ENCODE data around the gene UNKL.

Gene UNKL

DNA sequence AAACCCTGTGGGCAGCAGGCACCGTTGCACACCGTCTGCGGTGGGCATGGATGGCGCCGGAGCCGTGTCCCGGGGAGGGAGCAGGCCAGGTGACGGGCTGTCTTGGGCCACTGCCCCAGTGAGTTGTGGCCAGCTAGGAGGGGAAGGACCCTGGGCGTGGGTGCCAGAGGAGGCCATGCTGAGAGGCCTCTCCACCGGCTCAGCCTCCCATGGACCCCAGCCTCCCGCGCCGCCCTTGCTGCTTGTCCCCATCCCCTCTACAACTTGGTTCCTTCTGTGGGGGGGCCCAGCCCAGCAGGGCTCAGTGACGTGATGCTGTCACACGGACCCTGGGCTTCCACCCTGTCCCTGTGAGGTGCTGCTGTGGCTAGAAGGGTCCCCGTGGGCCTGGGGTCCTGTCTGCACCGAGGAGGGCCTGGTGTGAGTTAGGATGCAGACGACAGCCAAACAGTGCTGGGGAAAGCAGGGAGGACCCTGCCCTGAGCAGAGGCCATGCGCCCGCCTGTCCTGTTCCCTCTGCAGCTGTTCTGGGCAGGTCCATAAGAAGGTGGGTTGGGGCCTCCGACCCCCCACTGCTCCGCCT is 93.8 kb downstream of the UNKL start:
- no peak for DNase-seq

DNA sequence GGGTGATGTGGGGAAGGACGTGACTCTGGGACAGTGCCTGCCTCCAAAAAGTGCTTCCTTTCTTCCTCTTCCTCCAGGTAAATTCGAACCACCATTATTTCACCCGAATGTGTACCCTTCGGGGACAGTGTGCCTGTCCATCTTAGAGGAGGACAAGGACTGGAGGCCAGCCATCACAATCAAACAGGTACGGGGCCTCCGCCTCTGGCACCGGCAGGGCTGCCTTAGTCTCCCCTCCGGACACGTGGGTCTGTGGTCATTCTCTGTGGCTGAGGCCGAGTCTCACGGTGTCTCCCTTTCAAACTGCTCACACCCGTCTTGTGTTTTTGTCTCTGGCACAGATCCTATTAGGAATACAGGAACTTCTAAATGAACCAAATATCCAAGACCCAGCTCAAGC is 94.4 kb downstream of the UNKL start:
- no peak for DNase-seq

DNA sequence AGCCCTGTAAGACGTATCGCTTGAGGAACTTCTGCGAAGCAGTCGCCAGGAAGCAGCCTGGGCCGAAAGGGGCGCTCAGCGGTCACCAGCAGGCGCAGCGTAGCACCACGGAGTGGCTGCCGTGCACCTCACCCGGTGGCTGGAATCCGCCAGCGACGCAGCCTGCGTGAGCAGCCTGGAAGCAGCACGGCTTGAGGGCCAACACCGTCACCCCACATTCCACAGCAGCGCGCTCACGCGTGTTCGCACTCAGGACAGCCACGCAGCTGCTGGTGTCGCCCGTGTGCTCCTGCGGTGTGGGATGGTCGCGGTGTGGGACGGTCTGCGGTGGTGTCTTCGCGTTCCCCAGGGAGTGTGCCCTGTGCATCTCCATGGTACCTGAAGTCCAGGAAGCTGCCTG is 95.5 kb downstream of the UNKL start:
- DNase-seq: no peak

DNA sequence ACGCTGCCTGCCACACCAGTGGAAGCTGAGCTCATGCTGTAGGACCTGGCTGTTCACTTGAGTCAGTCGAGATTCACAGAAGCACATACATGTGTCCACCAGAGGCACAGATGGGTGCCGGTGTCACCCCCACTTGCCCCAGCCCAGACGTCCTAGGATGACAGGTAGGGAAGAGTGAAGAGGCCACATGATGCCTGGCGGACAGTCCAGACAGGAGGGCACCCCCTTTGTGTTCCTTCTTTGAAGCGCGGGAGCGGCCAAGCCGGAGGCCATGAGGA is 96.3 kb downstream of the UNKL start:
- DNase-seq: no peak

DNA sequence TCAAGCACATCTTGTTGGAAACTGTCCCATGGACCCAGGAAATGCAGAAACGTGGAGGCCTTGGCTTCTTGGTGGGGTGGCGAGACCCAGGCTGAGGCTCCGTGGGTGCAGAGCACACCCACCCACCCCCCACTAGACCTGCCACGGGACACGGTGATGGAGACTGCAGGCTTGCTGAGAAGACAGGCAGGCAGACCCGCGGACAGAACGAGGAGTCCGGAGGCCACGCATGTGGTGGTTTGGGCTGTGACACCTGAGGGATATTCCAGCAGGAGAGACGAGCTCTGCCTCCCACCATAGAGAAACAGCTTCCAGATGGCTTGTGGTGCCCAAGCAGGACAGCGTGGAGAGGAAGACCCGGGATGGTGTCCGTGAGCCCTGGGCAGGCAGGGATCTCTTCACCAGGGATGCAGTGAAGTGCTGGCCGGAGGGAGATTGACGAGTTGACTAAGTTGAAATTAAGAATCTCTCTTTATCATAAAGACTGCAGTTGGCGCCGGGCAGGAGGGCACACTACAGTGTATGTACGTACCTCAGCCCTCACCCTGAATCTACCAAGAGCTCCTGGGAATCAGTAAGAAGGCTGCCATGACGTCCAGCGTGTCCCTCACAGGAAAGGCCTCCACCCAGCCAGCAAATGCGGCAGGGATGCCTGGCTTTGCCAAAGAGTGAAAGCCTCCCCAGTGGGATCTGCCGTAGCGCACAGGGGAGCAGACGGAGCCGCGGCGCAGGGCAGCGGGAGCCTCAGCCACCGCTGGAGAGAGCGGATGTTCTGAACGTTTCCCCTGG is 96.8 kb downstream of the UNKL start:
- no peak for DNase-seq

DNA sequence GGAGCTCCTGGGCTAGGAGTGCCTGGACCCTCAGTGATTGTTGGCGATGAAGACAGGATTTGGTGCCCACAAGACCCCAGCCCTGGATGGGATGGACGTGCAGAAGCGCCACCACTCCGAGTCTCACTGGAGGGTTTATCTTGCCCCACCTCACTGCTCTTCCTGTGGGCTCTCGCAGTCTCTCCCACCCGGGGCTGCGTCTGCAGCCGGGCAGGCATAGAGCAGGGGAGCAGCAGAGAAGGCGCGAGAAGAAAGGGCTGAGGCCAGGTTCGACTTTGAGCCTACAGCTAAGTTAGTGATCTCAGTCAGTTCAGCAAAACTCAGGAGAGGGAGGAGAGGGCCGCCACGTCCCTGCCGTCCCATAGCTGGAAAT is 98.5 kb downstream of the UNKL start:
- no peak for DNase-seq

DNA sequence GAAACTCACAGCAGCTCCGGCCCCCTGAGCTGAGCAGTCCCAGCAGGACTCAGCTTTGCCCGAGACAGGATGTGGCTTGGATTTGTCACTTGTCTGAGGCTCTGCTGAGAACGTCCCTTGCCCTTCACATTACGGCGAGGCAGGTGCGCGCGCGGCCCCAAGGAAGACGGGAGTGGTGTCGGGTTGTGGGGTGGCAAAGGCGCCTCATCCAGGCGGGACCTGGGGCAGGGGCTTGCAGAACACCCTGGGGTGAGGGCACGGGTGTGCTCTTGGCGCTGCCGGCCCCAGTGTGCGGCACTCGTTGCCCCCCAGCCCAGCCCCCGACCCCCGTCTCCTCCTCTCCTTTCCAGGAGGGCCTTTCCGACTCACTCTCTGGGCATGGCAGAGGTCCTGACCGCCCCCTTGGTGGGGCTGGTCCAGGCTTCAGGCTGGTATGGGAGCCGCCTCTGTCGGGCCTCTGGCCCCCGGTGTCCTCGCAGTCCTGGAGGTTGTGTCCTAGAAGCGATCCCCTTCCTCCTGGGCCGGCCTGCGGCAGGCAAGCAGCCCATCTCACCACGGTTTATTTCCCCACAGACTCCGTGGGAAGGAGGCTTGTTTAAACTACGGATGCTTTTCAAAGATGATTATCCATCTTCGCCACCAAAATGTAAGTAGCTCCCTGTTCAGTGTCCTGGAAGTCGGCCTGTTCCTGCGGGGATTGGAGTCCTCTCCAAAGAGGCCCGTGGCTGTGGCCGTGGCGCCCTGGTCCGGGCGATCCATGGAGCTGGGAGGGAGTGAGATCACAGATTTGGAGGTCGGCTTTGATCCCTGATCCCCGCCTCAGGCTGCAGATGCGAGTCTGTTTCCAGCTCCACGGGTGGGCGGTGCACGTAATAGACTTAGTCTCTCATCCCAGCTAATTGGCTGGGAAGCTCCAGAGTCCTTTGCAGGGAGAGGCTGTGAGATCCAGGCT is 99.1 kb downstream of the UNKL start:
- no peak for DNase-seq

DNA sequence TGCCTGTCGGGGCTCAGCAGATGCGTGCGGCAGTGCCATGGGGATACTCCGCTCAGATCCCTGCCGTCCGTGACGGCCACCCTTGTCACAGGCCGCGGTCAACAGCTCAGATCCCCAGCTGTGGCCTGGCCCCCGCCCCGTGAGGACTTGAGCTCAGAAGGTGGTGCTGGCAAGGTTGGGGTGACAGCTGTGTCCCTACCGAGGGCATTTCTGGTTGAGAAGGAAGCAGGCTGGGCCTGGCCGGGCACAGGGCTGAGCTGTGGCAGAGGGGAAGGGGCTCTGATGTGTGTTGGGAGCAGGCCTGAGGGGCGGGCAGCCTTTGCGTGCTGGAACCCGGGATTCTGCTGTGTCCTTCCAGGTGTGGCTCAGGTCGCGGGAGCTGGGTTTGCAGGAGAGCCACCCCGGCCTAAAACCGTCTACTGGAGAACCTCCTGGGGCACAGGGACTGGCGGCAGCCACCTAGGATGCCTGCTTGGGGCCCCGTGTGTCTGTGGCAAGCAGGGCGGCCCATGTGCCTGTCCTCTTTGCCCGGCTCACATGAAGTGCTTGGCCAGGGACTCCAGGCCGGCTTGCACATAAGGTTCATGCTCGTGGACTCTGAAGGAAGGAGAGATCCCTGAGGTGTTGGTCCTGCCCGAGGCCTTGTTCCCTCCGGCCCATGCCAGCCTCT is 100.0 kb downstream of the UNKL start:
- DNase-seq: no peak

DNA sequence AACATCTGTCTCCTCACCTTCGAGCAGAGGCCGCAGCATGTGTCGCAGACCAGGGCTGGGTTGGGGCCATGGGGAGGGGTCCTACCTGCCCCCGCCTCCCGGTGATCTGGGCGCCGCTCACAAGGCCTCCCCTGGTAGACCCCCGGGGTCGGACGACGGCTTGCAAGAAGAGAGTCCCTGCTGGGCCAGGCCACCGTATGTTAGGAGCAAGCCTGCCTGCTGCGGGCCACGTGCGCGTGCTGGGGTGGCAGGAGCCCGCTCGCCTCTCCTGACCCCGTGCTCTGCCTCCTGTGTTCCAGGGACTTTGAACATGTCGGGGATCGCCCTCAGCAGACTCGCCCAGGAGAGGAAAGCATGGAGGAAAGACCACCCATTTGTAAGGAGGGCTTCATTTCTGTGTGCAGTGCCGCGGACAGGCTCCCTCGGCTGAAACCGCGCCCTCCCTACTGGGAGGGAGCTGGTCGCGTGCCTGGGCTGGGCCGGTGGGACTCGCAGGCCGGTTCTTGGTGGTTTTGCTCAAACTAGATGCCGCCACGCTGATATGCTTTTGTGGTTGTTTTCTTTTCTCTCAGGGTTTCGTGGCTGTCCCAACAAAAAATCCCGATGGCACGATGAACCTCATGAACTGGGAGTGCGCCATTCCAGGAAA is 100.7 kb downstream of the UNKL start:
- DNase-seq: no peak
